Measurements from ENCODE around the gene ACAA2.

DNA sequence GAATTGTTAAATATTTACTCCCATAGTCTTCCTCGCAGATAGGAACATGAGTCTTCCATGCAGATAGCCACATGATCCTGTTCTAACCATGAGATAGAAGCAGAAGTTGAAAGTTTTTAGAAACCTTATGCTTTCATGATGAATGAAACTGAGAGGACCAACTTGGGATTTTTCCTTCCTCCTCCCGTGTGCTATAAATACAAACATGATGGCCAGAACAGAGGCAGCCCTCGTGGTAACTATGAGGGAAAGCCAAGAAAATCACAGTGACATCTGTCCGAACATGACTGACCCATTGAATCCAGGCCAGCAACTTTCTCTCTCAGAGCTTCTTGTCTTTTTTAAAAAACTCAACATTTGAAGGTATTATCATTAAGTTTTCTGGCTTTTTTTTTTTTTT, 78.5 kb downstream of the ACAA2 start:
- TF ChIP-seq POLR2A (IDR thresholded peaks at IDR 0.05) = no peak
- TF ChIP-seq, protein P1, sequence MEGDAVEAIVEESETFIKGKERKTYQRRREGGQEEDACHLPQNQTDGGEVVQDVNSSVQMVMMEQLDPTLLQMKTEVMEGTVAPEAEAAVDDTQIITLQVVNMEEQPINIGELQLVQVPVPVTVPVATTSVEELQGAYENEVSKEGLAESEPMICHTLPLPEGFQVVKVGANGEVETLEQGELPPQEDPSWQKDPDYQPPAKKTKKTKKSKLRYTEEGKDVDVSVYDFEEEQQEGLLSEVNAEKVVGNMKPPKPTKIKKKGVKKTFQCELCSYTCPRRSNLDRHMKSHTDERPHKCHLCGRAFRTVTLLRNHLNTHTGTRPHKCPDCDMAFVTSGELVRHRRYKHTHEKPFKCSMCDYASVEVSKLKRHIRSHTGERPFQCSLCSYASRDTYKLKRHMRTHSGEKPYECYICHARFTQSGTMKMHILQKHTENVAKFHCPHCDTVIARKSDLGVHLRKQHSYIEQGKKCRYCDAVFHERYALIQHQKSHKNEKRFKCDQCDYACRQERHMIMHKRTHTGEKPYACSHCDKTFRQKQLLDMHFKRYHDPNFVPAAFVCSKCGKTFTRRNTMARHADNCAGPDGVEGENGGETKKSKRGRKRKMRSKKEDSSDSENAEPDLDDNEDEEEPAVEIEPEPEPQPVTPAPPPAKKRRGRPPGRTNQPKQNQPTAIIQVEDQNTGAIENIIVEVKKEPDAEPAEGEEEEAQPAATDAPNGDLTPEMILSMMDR (IDR thresholded peaks at IDR 0.05) = no peak
- TF ChIP-seq POLR2AphosphoS5 (IDR thresholded peaks at IDR 0.05; ENCODE audit: insufficient read depth in 1 of 2, low read depth in 1 of 2) = no peak
